ENCODE results near the gene FRMD8. TPM values are rescaled to one million over a fixed set of nuclear protein-coding genes. Genes with fewer than 3 reads are reported as not detected.
"Not testable (repeated sequence)": the region's sequence is repeated elsewhere in the genome, so short reads cannot be mapped to it uniquely, and the experiment has no call there.

FRMD8 gene
- total RNA-seq, 1 donor from 2014 or later: 63.4 TPM

GRCh38 chr11:65393513-65394079 lies 7.2 kb downstream of the FRMD8 start:
- no peak for DNase-seq

- no peak for DNase-seq
Measured at GRCh38 chr11:65394125-65394536, 7.7 kb downstream of the FRMD8 start.

GRCh38 chr11:65395961-65396530 lies 9.6 kb downstream of the FRMD8 start:
- DNase-seq: no peak

- no peak for DNase-seq
Measured at GRCh38 chr11:65396769-65397745, 10.6 kb downstream of the FRMD8 start.

GRCh38 chr11:65398362-65398910 lies 12.0 kb downstream of the FRMD8 start:
- DNase-seq: no peak

GRCh38 chr11:65399249-65399648 lies 12.8 kb downstream of the FRMD8 start:
- DNase-seq: no peak

- no peak for DNase-seq
Measured at GRCh38 chr11:65399845-65400244, 13.4 kb downstream of the FRMD8 start.

GRCh38 chr11:65400307-65401072 lies 14.1 kb downstream of the FRMD8 start:
- DNase-seq: no peak

GRCh38 chr11:65401073-65401802 lies 14.8 kb downstream of the FRMD8 start:
- no peak for DNase-seq

- no peak for DNase-seq
Measured at GRCh38 chr11:65401803-65402248, 15.4 kb downstream of the FRMD8 start.

- DNase-seq: no peak
Measured at GRCh38 chr11:65402790-65403189, 16.4 kb downstream of the FRMD8 start.

GRCh38 chr11:65403607-65404121 lies 17.2 kb downstream of the FRMD8 start:
- DNase-seq: no peak

GRCh38 chr11:65404210-65404609 lies 17.8 kb downstream of the FRMD8 start:
- DNase-seq: no peak

- no peak for DNase-seq
Measured at GRCh38 chr11:65404638-65405339, 18.4 kb downstream of the FRMD8 start.

GRCh38 chr11:65410936-65411680 lies 24.7 kb downstream of the FRMD8 start:
- DNase-seq: no peak

GRCh38 chr11:65411681-65412070 lies 25.2 kb downstream of the FRMD8 start:
- DNase-seq: no peak

GRCh38 chr11:65412271-65413076 lies 26.0 kb downstream of the FRMD8 start:
- DNase-seq: no peak

GRCh38 chr11:65413077-65413664 lies 26.7 kb downstream of the FRMD8 start:
- not testable (repeated sequence) for DNase-seq
